LNCAP (cell line): ENCODE results near the gene NLGN1.

Experiments used
- CTCF ChIP-seq: fragments of 450-650 bp; IDR thresholded peaks from 2 replicates; pipeline ENCODE4 v1.5.1; 2017; ENCODE audit warnings: mild to moderate bottlenecking

NLGN1 gene

GRCh38 chr3:174303907-174304560 is 906.5 kb downstream of the NLGN1 start:
- TF ChIP-seq CTCF = no peak

GRCh38 chr3:174308736-174309135 is 911.2 kb downstream of the NLGN1 start:
- no peak for TF ChIP-seq CTCF

DNA sequence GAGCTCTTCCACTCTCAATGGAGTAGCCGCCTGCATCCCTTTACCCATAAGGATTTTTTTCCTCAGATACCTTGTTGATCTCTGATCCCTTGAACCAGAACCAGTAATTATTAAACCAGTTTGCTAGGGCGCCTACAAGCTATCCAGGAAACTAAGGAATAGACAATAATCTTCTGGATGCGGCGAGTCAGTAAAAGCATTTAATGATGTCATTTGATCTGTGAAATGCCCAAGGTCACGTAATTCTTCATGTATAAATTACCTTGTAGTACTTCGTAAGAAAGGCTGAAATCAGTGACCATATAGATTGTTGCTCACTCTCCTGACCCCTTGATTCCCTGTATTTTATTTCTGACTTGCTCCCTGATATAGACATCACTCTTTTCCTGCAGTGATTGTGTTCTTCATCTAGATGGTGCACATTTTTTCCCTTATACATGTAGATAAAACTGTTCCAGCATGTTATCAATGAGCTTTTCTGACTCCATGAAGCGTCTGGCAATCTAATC is 913.0 kb downstream of the NLGN1 start:
- no peak for TF ChIP-seq CTCF

DNA sequence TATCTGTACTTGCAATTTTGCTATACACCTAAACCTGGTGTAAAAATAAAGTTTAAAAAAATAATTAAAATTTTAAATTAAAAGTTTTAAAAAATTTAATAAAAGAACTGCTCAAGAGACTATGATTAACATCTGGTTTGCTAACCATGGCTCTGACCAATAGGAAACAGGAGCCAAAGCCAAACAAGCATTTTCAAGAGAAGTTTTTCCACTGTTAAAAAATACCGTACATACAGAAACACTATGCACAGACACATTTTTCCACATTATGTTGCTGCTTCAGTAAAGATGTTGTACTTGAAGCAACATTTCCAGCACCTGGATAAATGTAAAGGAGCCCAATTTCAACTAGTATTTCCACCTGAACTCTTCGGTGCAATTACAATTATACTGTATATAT is 917.7 kb downstream of the NLGN1 start:
- TF ChIP-seq CTCF = no peak

DNA sequence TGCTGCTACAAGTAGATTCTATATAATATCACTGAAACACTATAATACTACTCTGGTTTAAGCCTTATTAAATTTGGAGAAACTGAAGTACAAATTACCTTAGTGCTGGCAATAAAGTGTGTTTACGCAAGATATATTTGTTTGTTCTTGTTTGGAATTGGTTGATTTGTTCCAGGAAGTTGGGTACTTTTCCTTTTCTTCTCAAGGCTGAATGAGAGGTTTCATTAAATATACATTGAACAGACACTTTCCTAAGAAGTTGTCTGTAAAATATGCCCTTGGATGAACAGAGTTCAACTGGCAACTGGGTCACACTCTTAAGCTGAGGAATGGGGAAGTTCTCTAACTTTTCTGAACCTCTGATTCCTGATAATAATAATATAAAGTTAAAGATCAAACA is 919.5 kb downstream of the NLGN1 start:
- no peak for TF ChIP-seq CTCF

DNA sequence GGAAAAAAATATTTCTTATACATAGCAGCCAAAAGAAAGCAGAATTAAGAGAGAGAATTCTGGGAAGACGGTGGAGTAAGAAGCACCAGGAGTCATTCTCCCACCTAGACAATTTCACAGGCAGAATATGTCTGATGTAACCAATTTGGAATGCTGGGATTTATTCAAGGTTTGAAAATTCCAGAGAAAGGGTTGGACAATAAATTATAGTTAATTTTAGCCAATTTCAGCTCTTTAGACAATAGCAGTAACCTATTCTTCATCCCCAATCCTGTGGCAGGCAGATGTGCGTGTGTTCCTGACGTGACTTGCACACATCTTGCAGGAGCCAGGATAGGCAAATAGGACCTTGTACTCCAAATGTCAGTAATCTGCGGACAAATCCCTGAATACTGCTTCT is 920.6 kb downstream of the NLGN1 start:
- TF ChIP-seq CTCF = no peak

- no peak for TF ChIP-seq CTCF
Measured at GRCh38 chr3:174321548-174321947, 924.0 kb downstream of the NLGN1 start.

- TF ChIP-seq CTCF = no peak
Measured at GRCh38 chr3:174322789-174323188, 925.2 kb downstream of the NLGN1 start.
